ENCODE measurements around the gene ELAPOR1.

DNA sequence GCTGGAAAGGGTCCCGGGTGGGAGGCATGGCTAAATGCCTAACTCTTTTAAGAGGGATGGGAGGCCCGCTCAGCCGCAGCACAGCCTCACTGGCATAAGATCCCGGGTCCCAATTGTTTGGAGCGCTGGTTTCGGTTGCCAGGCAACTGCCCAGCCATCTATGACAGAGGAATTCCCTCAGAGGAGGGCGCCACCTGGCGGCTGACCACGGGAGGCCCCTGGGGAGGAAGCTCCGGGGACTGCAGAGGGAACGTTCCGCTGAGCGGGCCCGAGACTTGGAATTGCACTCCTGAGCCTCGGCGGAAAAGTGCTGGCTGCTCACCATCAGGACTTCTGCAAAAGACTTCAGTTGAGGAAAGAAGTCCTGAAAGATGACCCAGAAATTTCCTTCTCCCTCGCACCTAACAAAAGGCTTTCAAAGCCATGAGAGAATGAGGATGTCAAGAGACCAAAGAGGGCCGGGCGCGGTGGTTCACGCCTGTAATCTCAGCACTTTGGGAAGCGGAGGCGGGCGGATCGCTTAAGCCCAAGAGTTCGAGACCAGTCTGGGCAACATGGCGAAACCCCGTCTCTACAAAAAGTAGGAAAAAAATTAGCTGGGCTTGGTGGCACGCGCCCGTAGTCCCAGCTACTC, 1.1 kb upstream of the ELAPOR1 start:
- TF ChIP-seq, protein P1, sequence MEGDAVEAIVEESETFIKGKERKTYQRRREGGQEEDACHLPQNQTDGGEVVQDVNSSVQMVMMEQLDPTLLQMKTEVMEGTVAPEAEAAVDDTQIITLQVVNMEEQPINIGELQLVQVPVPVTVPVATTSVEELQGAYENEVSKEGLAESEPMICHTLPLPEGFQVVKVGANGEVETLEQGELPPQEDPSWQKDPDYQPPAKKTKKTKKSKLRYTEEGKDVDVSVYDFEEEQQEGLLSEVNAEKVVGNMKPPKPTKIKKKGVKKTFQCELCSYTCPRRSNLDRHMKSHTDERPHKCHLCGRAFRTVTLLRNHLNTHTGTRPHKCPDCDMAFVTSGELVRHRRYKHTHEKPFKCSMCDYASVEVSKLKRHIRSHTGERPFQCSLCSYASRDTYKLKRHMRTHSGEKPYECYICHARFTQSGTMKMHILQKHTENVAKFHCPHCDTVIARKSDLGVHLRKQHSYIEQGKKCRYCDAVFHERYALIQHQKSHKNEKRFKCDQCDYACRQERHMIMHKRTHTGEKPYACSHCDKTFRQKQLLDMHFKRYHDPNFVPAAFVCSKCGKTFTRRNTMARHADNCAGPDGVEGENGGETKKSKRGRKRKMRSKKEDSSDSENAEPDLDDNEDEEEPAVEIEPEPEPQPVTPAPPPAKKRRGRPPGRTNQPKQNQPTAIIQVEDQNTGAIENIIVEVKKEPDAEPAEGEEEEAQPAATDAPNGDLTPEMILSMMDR (IDR thresholded peaks at IDR 0.05; ENCODE audit: low read length): peak; percentile 94
- TF ChIP-seq EZH2 (IDR thresholded peaks at IDR 0.05; ENCODE audit: borderline replicate concordance, low read length): no peak
